ENCODE data around the gene ZNF365.

ZNF365 gene

GRCh38 chr10:62341419-62341818 lies 32.8 kb upstream of the ZNF365 start:
- Histone ChIP-seq H3K36me3 (ENCODE audit: insufficient read depth, low read length) (no peaks in the 10 kb centered on the region), H4K20me1 (ENCODE audit: insufficient read depth, low read length) (no peaks in the 10 kb centered on the region), H3K27ac (ENCODE audit: low read length) (no peak overlapping the region), H3K79me2 (ENCODE audit: insufficient read depth, low read length) (no peaks in the 10 kb centered on the region), H3K4me2 (ENCODE audit: insufficient read depth, low read length) (no peak overlapping the region), H3K9ac (ENCODE audit: low read depth, low read length) (no peak overlapping the region), H3K4me3 (ENCODE audit: low read depth in 1 of 2, low read length in 2 of 2) (no peak overlapping the region), H3K4me1 (ENCODE audit: insufficient read depth, low read length) (no peaks in the 10 kb centered on the region), H3K9me3 (ENCODE audit: insufficient read depth, low read length, severe bottlenecking) (peaks cover 14% of the 10 kb centered on the region), H3K27me3 (ENCODE audit: insufficient read depth, low read length, poor library complexity) (no peaks in the 10 kb centered on the region), H2AFZ (ENCODE audit: low read depth, low read length) (no peak overlapping the region)
- TF ChIP-seq EZH2 (IDR thresholded peaks at IDR 0.05; ENCODE audit: borderline replicate concordance, low read depth, low read length, severe bottlenecking) = no peak
- TF ChIP-seq, protein P1, sequence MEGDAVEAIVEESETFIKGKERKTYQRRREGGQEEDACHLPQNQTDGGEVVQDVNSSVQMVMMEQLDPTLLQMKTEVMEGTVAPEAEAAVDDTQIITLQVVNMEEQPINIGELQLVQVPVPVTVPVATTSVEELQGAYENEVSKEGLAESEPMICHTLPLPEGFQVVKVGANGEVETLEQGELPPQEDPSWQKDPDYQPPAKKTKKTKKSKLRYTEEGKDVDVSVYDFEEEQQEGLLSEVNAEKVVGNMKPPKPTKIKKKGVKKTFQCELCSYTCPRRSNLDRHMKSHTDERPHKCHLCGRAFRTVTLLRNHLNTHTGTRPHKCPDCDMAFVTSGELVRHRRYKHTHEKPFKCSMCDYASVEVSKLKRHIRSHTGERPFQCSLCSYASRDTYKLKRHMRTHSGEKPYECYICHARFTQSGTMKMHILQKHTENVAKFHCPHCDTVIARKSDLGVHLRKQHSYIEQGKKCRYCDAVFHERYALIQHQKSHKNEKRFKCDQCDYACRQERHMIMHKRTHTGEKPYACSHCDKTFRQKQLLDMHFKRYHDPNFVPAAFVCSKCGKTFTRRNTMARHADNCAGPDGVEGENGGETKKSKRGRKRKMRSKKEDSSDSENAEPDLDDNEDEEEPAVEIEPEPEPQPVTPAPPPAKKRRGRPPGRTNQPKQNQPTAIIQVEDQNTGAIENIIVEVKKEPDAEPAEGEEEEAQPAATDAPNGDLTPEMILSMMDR (IDR thresholded peaks at IDR 0.05; ENCODE audit: borderline replicate concordance, extremely low read depth, low read length, poor library complexity, severe bottlenecking) = no peak
- DNase-seq (no peak), ATAC-seq (ENCODE audit: insufficient read depth, low read depth) (no peak)

GRCh38 chr10:62343000-62343399 lies 31.2 kb upstream of the ZNF365 start:
- Histone ChIP-seq H4K20me1 (ENCODE audit: insufficient read depth, low read length) (no peaks in the 10 kb centered on the region), H3K4me2 (ENCODE audit: insufficient read depth, low read length) (no peak overlapping the region), H3K79me2 (ENCODE audit: insufficient read depth, low read length) (no peaks in the 10 kb centered on the region), H3K9me3 (ENCODE audit: insufficient read depth, low read length, severe bottlenecking) (peaks cover 15% of the 10 kb centered on the region), H2AFZ (ENCODE audit: low read depth, low read length) (no peak overlapping the region), H3K27me3 (ENCODE audit: insufficient read depth, low read length, poor library complexity) (no peaks in the 10 kb centered on the region), H3K4me1 (ENCODE audit: insufficient read depth, low read length) (no peaks in the 10 kb centered on the region), H3K36me3 (ENCODE audit: insufficient read depth, low read length) (no peaks in the 10 kb centered on the region), H3K27ac (ENCODE audit: low read length) (no peak overlapping the region), H3K4me3 (ENCODE audit: low read depth in 1 of 2, low read length in 2 of 2) (no peak overlapping the region), H3K9ac (ENCODE audit: low read depth, low read length) (no peak overlapping the region)
- TF ChIP-seq, protein P1 (IDR thresholded peaks at IDR 0.05; ENCODE audit: borderline replicate concordance, extremely low read depth, low read length, poor library complexity, severe bottlenecking) = no peak
- TF ChIP-seq EZH2 (IDR thresholded peaks at IDR 0.05; ENCODE audit: borderline replicate concordance, low read depth, low read length, severe bottlenecking) = no peak
- DNase-seq (no peak), ATAC-seq (ENCODE audit: insufficient read depth, low read depth) (no peak)

DNA sequence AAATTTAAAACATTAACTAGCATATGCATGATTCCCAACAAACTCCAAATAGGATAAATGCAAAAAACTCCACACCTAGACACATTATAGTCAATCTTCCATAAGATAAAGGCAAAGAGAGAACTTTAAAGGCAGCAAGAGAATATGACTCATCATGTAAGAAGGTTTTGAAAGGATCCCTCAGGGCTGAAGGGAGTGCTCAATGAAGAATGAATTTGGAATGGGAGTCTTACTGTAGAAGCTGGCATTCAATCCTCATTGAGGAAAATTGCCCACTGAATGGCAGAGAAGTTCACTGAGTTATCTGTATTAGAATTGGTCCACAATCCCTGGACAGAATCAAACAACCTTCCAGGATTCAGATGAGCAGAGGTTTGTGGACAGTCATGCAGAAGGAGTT lies 26.1 kb upstream of the ZNF365 start:
- ATAC-seq (ENCODE audit: insufficient read depth, low read depth) = no peak
- no peaks in the 10 kb centered on the region for H3K79me2 ChIP-seq (ENCODE audit: insufficient read depth, low read length)
- DNase-seq = no peak
- TF ChIP-seq EZH2 (IDR thresholded peaks at IDR 0.05; ENCODE audit: borderline replicate concordance, low read depth, low read length, severe bottlenecking) = no peak
- TF ChIP-seq, protein P1 (IDR thresholded peaks at IDR 0.05; ENCODE audit: borderline replicate concordance, extremely low read depth, low read length, poor library complexity, severe bottlenecking) = no peak
- H3K27me3 ChIP-seq (ENCODE audit: insufficient read depth, low read length, poor library complexity) = no peaks in the 10 kb centered on the region
- no peaks in the 10 kb centered on the region for H4K20me1 ChIP-seq (ENCODE audit: insufficient read depth, low read length)
- H3K9me3 ChIP-seq (ENCODE audit: insufficient read depth, low read length, severe bottlenecking) = peaks cover 15% of the 10 kb centered on the region
- H3K4me3 ChIP-seq (ENCODE audit: low read depth in 1 of 2, low read length in 2 of 2) = no peak overlapping the region
- H3K36me3 ChIP-seq (ENCODE audit: insufficient read depth, low read length) = no peaks in the 10 kb centered on the region
- H3K9ac ChIP-seq (ENCODE audit: low read depth, low read length) = no peak overlapping the region
- no peak overlapping the region for H3K27ac ChIP-seq (ENCODE audit: low read length)
- no peak overlapping the region for H3K4me2 ChIP-seq (ENCODE audit: insufficient read depth, low read length)
- no peak overlapping the region for H2AFZ ChIP-seq (ENCODE audit: low read depth, low read length)
- H3K4me1 ChIP-seq (ENCODE audit: insufficient read depth, low read length) = no peaks in the 10 kb centered on the region

Measured in DND-41 (cell line).